ENCODE results near the gene PADI1.

Gene PADI1, protein sequence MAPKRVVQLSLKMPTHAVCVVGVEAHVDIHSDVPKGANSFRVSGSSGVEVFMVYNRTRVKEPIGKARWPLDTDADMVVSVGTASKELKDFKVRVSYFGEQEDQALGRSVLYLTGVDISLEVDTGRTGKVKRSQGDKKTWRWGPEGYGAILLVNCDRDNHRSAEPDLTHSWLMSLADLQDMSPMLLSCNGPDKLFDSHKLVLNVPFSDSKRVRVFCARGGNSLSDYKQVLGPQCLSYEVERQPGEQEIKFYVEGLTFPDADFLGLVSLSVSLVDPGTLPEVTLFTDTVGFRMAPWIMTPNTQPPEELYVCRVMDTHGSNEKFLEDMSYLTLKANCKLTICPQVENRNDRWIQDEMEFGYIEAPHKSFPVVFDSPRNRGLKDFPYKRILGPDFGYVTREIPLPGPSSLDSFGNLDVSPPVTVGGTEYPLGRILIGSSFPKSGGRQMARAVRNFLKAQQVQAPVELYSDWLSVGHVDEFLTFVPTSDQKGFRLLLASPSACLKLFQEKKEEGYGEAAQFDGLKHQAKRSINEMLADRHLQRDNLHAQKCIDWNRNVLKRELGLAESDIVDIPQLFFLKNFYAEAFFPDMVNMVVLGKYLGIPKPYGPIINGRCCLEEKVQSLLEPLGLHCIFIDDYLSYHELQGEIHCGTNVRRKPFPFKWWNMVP

GRCh38 chr1:17204546-17205440 lies at the start of gene PADI1:
PADI1 (plus strand) TSS chr1:17205128; CDS start chr1:17205218, 90 bp downstream.
- DNase-seq (ENCODE audit: low spot score) = no peak

DNA sequence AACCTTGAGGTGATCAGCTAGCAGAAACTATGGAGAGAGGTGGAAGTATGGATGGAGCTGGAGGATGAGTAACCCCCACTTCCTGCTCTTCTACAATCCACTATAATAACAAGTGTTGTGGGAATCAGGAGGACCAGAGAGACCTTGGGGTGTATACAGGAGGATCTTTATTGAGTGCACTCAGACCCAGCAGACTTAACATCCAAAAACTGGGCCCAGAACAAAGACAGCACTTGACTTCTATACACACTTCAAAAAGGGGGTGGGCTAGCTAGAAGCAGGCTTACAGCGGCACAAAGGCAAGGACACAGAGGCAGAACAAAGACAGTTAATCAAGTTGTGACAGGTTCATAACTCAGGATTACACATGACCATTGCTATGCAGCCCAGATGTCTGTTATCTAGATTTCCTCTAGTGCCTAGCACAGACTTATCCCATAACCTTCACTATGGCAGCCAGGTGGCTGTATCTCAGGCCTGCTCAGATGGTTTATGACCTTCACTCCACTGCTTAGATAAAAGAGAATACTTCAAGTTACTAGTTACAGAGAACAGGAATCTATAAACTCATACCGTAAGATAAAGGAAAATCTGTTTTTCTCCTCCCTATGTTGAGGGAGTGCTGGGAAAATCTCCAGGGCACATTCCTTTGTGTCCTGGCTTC lies 49.5 kb upstream of the PADI1 start:
- DNase-seq (ENCODE audit: low spot score) = no peak

GRCh38 chr1:17156108-17156507 lies 48.8 kb upstream of the PADI1 start:
- no peak for DNase-seq (ENCODE audit: low spot score)

GRCh38 chr1:17158961-17159360 lies 46.0 kb upstream of the PADI1 start:
- no peak for DNase-seq (ENCODE audit: low spot score)

DNA sequence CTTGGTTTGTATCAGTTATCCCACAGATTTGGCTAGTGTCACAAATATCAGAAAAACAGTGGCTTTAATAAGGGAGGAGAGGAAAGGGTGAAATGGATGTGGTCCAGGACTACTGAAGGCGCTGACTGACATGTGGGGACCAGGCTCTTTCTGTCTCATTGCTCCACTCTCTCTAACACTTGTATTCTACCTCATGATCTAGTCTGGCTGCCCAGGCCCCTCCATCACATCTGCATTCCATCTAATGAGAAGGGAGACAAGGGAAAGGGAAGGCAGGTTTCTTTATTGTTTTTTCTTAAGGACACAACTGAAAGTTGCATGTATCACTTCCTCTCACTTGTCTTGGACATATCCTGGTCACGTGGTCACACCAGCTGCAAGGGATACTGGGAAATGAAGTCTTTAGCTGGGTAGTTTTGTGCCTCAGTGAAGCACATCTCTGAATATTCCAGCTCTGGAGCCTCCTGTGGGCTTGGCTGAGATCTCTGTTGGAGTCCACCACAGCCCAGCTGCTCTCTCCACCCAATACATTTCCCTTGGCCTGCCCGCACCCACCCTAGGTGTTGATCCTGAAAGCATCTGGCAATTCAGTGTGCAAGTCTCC lies 43.7 kb upstream of the PADI1 start:
- DNase-seq (ENCODE audit: low spot score) = no peak

DNA sequence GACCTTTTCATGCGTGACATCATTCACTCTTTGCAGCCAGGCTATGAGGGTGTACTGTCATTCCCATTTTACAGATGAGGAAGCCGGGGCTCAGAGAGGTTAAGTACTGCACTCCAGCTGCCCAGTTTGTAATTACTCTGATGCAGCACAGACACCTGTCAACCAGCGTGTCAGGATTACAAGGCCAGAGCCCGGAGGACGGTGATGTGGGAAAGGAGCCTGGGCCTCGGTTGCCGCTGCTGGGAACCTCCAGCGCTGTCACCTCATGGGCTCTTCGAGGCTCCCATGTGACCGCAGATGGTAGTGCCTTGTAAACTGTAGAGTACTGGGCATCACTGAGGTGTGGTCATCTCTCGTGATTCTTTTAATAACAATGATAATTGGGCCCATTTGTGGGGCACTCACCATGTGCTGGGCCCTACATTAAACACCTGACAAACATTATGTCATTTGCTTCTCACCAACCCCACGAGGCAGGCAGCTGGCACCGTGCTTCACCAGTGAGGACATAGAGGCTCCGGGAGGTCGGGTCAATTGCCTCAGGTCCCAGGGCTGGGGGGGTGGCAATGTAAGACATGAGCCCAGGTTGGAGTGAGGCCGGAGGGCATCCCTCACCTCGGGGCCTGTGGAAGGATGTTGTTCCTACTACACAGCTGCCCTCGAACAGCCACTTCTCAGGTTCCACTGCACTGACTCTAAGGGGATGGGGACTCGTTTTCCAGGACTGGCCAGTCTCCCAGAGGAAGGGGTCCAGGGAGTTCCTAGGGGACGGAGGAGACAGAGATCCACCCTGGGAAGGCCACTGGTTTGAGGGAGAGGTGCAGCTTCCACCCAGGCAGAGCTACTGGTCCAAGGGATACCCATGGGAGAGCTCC lies 42.8 kb upstream of the PADI1 start:
- no peak for DNase-seq (ENCODE audit: low spot score)

- no peak for DNase-seq (ENCODE audit: low spot score)
These were observed 42.0 kb upstream of the PADI1 start for GRCh38 chr1:17162941-17163340.

GRCh38 chr1:17163371-17163770 lies 41.6 kb upstream of the PADI1 start:
- no peak for DNase-seq (ENCODE audit: low spot score)

GRCh38 chr1:17163789-17164666 lies 40.9 kb upstream of the PADI1 start:
- no peak for DNase-seq (ENCODE audit: low spot score)

DNA sequence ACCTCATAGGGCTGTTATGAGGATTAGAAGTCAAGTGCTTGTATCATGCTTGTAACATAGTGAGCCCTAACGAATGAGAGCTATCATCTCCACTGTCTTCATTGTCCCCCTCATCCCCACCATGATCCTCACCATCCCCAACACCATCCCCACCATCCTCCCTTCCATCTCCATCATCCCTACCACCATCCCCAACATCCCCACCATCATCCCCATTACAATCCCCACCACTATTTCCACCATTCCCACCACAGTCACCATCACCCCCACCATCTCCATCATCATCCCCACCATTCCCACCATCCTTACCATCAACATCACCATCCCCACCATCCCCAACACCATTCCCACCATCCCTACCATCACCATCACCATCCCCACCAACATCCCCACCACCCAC lies 39.1 kb upstream of the PADI1 start:
- DNase-seq (ENCODE audit: low spot score) = no peak

GRCh38 chr1:17167041-17167785 lies 37.7 kb upstream of the PADI1 start:
- no peak for DNase-seq (ENCODE audit: low spot score)

- no peak for DNase-seq (ENCODE audit: low spot score)
These were observed 37.2 kb upstream of the PADI1 start for GRCh38 chr1:17167786-17168090.

- no peak for DNase-seq (ENCODE audit: low spot score)
These were observed 36.6 kb upstream of the PADI1 start for GRCh38 chr1:17168091-17168876.

GRCh38 chr1:17170571-17170970 lies 34.4 kb upstream of the PADI1 start:
- DNase-seq (ENCODE audit: low spot score) = no peak

- DNase-seq (ENCODE audit: low spot score) = no peak
These were observed 31.7 kb upstream of the PADI1 start for GRCh38 chr1:17173217-17173616.

DNA sequence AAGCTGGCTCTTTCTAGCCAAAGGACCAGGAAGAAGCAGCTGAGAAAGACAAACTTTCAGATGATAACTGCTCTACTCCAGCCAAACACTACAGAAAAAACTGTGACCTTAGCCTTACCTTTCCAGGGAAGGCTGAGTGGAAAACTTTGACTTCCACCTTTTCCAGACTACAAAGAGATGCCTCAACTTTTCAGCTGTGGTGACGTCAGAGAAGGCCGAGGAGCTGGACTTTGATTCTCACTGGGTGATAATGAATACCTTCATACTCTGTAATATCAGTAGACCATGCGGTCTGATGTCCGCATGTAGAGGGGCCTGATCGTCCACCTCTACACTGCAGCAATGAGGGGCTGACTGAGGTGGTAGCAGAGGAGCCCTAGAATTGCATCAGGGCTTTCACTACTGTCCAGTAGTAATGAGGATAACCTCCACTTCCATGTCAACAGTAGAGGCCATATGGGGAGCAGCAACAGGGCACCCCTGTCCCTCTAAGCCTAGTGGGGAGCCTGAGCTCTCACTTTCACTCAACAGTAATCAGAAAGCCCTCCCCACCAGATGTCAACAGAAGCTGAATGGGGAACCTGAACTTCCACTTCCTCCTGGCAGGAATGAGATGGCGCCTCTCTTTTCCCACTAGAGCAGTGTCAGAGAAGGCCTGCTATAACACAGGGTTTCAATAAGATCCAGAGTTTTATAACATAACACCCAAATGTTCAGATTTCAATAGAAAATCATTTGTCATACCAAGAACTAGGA lies 28.4 kb upstream of the PADI1 start:
- no peak for DNase-seq (ENCODE audit: low spot score)

DNA sequence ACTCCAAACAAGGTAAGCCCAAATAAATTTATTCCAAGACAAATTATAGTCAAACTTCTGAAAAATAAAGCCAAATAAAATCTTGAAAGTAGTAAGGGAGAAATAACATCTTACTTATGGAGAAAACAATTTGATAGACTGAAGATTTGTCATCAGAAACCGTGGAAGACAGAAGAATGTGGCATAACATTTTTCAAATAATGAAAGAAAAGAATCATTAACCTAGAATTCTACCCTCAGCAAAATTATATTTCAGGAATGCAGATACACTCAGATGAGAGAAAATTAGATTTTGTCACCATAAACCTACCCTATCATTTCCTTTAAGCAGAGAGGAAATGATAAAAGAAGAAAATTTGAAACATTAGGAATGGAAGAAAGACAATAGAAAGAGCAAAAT lies 27.3 kb upstream of the PADI1 start:
- no peak for DNase-seq (ENCODE audit: low spot score)

Data from left forelimb (tissue), 1 donor.